Large intestine (tissue), 12 donors: ENCODE measurements around the gene HEPACAM2. TPM values are rescaled to one million over a fixed set of nuclear protein-coding genes. Genes with fewer than 3 reads are reported as not detected.
A peak's percentile ranks its signal among the peaks of the same experiment; 100 is the strongest.

ENCODE experiments used
- DNase-seq, 2 donors: peaks; one replicate each; pipeline versions ENCODE4 v3.0.0 to v3.0.0-alpha.2; 2013
- H3K27ac ChIP-seq: one replicate; pipeline ENCODE4 v1.5.1; 2013; ENCODE audit warnings: low read length
- H3K27me3 ChIP-seq: 2 replicates; pipeline ENCODE4 v1.6.1; 2013; ENCODE audit warnings: low read length; ENCODE audit not compliant: control insufficient read depth, insufficient read depth
- H3K36me3 ChIP-seq: 2 replicates; pipeline ENCODE4 v1.6.1; 2013; ENCODE audit warnings: low read length; ENCODE audit not compliant: control insufficient read depth, insufficient read depth
- H3K4me1 ChIP-seq: one replicate; pipeline ENCODE4 v1.6.1; 2013; ENCODE audit warnings: low read length; ENCODE audit not compliant: control insufficient read depth, insufficient read depth
- H3K4me3 ChIP-seq: one replicate; pipeline ENCODE4 v1.5.1; 2013; ENCODE audit warnings: low read length
- H3K9me3 ChIP-seq: one replicate; pipeline ENCODE4 v1.6.1; 2013; ENCODE audit warnings: mild to moderate bottlenecking, low read depth, low read length, moderate library complexity; ENCODE audit not compliant: control insufficient read depth
- WGBS: methylation state at CpG from one replicate; pipeline ENCODE4 v1.1.5; 2013; ENCODE audit warnings: low lambda C conversion rate; ENCODE audit not compliant: insufficient coverage; 5-methylcytosine and 5-hydroxymethylcytosine counted together
- long read RNA-seq, 11 donors: transcript quantifications; one replicate each; lab custom pipeline, GENCODE V29; 2026
- polyA plus RNA-seq: library from polyadenylated mRNA; unstranded; fragments of 120-200 nt; gene quantifications from one replicate; pipeline ENCODE4 v1.2.1, GENCODE V29; 2013

Gene HEPACAM2
- polyA plus RNA-seq, result 63.2 TPM
- long read RNA-seq, donor 1, partial matches to known transcripts, result 0 of 4 reads
- long read RNA-seq, donor 1, other reads (novel, unspliced or antisense), result 0 of 4 reads
- long read RNA-seq, donor 2, transcript HEPACAM2-202 (10 exons, 2,148 nt), result major isoform, 7 of 25 reads
- long read RNA-seq, donor 2, partial matches to known transcripts, result 16 of 25 reads
- long read RNA-seq, donor 2, other reads (novel, unspliced or antisense), result 0 of 25 reads
- long read RNA-seq, donor 3, transcript HEPACAM2-202 (10 exons, 2,148 nt), result major isoform, 21 of 58 reads
- long read RNA-seq, donor 3, partial matches to known transcripts, result 33 of 58 reads
- long read RNA-seq, donor 3, other reads (novel, unspliced or antisense), result 0 of 58 reads
- long read RNA-seq, donor 4, partial matches to known transcripts, result 0 of 3 reads
- long read RNA-seq, donor 4, other reads (novel, unspliced or antisense), result 0 of 3 reads
- long read RNA-seq, donor 5, transcript HEPACAM2-202 (10 exons, 2,148 nt), result major isoform, 9 of 13 reads
- long read RNA-seq, donor 5, partial matches to known transcripts, result 0 of 13 reads
- long read RNA-seq, donor 5, other reads (novel, unspliced or antisense), result 0 of 13 reads
- long read RNA-seq, donor 6, transcript HEPACAM2-202 (10 exons, 2,148 nt), result major isoform, 7 of 17 reads
- long read RNA-seq, donor 6, partial matches to known transcripts, result 6 of 17 reads
- long read RNA-seq, donor 6, other reads (novel, unspliced or antisense), result 0 of 17 reads
- long read RNA-seq, donor 7, partial matches to known transcripts, result 0 of 6 reads
- long read RNA-seq, donor 7, other reads (novel, unspliced or antisense), result 0 of 6 reads
- long read RNA-seq, donor 8, transcript HEPACAM2-202 (10 exons, 2,148 nt), result major isoform, 9 of 52 reads
- long read RNA-seq, donor 8, partial matches to known transcripts, result 41 of 52 reads
- long read RNA-seq, donor 8, other reads (novel, unspliced or antisense), result 0 of 52 reads
- long read RNA-seq, donor 9, transcript HEPACAM2-202 (10 exons, 2,148 nt), result major isoform, 9 of 14 reads
- long read RNA-seq, donor 9, partial matches to known transcripts, result 0 of 14 reads
- long read RNA-seq, donor 9, other reads (novel, unspliced or antisense), result 5 of 14 reads
- long read RNA-seq, donor 10, transcript HEPACAM2-202 (10 exons, 2,148 nt), result major isoform, 6 of 11 reads
- long read RNA-seq, donor 10, transcript HEPACAM2-201 (9 exons, 2,122 nt), result minor isoform, 5 of 11 reads
- long read RNA-seq, donor 10, partial matches to known transcripts, result 0 of 11 reads
- long read RNA-seq, donor 10, other reads (novel, unspliced or antisense), result 0 of 11 reads
- long read RNA-seq, donor 11, transcript HEPACAM2-202 (10 exons, 2,148 nt), result major isoform, 9 of 17 reads
- long read RNA-seq, donor 11, partial matches to known transcripts, result 6 of 17 reads
- long read RNA-seq, donor 11, other reads (novel, unspliced or antisense), result 0 of 17 reads

GRCh38 chr7:93226310-93226709, at the start of gene HEPACAM2:
Gene HEPACAM2 (minus strand): TSS chr7:93226469.
- no CpG with 5 or more reads among the region's 2 CpGs for WGBS
- Histone ChIP-seq H3K36me3 (no peaks in the 10 kb centered on the region), H3K9me3 (no peaks in the 10 kb centered on the region), H3K27ac (no peak within 1 kb of the TSS), H3K4me1 (no peaks in the 10 kb centered on the region), H3K4me3 (peak within 1 kb of the TSS; percentile 7), H3K27me3 (peaks cover 3% of the 10 kb centered on the region)
- DNase-seq, result peak in 1 of 2 donors; percentile 37

DNA sequence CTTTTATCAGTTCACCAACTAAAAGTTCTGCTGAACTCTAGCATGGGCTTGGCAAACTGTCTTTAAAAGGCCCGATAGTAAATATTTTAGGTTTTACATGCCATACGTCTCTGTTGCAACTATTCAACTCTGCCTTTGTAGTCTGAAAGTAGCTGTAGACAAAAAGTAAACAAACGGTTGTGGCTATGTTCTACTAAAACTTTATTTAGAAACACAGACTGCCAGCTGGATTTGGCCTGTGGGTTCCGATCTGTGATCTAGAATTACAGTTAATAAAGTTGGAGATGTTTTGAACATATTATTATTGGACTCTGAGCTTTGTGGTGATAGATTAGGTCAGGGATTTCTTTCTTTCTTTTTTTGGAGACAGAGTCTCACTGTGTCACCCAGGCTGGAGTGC, 39.0 kb upstream of the HEPACAM2 start:
- WGBS, result 89% methylated on average over 2 of the region's 4 CpGs
- H3K4me1 ChIP-seq, result no peaks in the 10 kb centered on the region
- H3K27ac ChIP-seq, result no peak overlapping the region
- no peaks in the 10 kb centered on the region for H3K27me3 ChIP-seq
- no peak overlapping the region for H3K4me3 ChIP-seq
- peaks cover 6% of the 10 kb centered on the region for H3K36me3 ChIP-seq
- no peaks in the 10 kb centered on the region for H3K9me3 ChIP-seq
- DNase-seq, result no peak

DNA sequence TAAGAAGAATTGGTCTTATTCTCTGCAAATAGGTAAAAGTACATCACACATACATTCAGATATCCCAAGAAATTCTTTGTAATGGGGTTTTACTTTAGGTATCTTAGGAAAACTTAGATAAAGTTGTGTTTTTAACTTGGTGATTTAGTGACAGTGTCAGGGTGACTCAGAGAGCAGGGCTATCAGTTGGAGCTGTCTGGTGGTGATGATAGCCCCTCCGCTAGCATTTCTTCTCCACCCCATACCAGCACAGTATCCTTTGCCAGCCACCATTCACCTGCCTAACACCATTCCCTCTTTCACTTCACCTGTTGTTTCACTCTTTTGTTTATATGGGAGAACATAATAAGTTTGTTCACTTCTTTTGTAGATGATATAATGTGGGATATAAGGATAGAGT, 36.3 kb upstream of the HEPACAM2 start:
- H3K4me1 ChIP-seq, result no peaks in the 10 kb centered on the region
- H3K27me3 ChIP-seq, result no peaks in the 10 kb centered on the region
- no peaks in the 10 kb centered on the region for H3K9me3 ChIP-seq
- H3K4me3 ChIP-seq, result no peak overlapping the region
- WGBS, result no CpG with 5 or more reads among the region's 1 CpG
- peaks cover 12% of the 10 kb centered on the region for H3K36me3 ChIP-seq
- DNase-seq, result no peak
- H3K27ac ChIP-seq, result no peak overlapping the region

- Histone ChIP-seq H3K27me3 (no peaks in the 10 kb centered on the region), H3K27ac (no peak overlapping the region), H3K4me3 (no peak overlapping the region), H3K36me3 (peaks cover 15% of the 10 kb centered on the region), H3K4me1 (no peaks in the 10 kb centered on the region), H3K9me3 (no peaks in the 10 kb centered on the region)
- no peak for DNase-seq
These were observed 32.4 kb upstream of the HEPACAM2 start for GRCh38 chr7:93258661-93259060.

- no peaks in the 10 kb centered on the region for H3K9me3 ChIP-seq
- H3K4me3 ChIP-seq, result no peak overlapping the region
- peak in 1 of 2 donors; percentile 15 for DNase-seq
- no peaks in the 10 kb centered on the region for H3K4me1 ChIP-seq
- H3K36me3 ChIP-seq, result peaks cover 3% of the 10 kb centered on the region
- no peaks in the 10 kb centered on the region for H3K27me3 ChIP-seq
- no peak overlapping the region for H3K27ac ChIP-seq
- WGBS, result no CpG with 5 or more reads among the region's 5 CpGs
These were observed 23.4 kb upstream of the HEPACAM2 start for GRCh38 chr7:93249491-93250148.

GRCh38 chr7:93245525-93246432, 19.5 kb upstream of the HEPACAM2 start:
- no peaks in the 10 kb centered on the region for H3K27me3 ChIP-seq
- peaks cover 5% of the 10 kb centered on the region for H3K36me3 ChIP-seq
- peak in 1 of 2 donors; percentile 14 for DNase-seq
- no peak overlapping the region for H3K27ac ChIP-seq
- no peak overlapping the region for H3K4me3 ChIP-seq
- WGBS, result 86% methylated on average over 5 of the region's 9 CpGs
- no peaks in the 10 kb centered on the region for H3K4me1 ChIP-seq
- no peaks in the 10 kb centered on the region for H3K9me3 ChIP-seq

GRCh38 chr7:93242106-93242505, 15.8 kb upstream of the HEPACAM2 start:
- Histone ChIP-seq H3K36me3 (peaks cover 5% of the 10 kb centered on the region), H3K27me3 (no peaks in the 10 kb centered on the region), H3K9me3 (no peaks in the 10 kb centered on the region), H3K27ac (no peak overlapping the region), H3K4me3 (no peak overlapping the region), H3K4me1 (no peaks in the 10 kb centered on the region)
- 100% methylated on average over 1 of the region's 3 CpGs for whole genome bisulfite sequencing
- no peak for DNase-seq

GRCh38 chr7:93239824-93240223, 13.6 kb upstream of the HEPACAM2 start:
- H3K27me3 ChIP-seq, result no peaks in the 10 kb centered on the region
- WGBS, result 50% methylated on average over 1 of the region's 4 CpGs
- H3K9me3 ChIP-seq, result no peaks in the 10 kb centered on the region
- no peak overlapping the region for H3K27ac ChIP-seq
- no peaks in the 10 kb centered on the region for H3K4me1 ChIP-seq
- H3K36me3 ChIP-seq, result peaks cover 5% of the 10 kb centered on the region
- no peak overlapping the region for H3K4me3 ChIP-seq
- no peak for DNase-seq

- H3K4me1 ChIP-seq, result no peaks in the 10 kb centered on the region
- H3K27ac ChIP-seq, result no peak overlapping the region
- H3K9me3 ChIP-seq, result no peaks in the 10 kb centered on the region
- no peak overlapping the region for H3K4me3 ChIP-seq
- peaks cover 5% of the 10 kb centered on the region for H3K36me3 ChIP-seq
- 86% methylated on average over 1 of the region's 2 CpGs for WGBS
- DNase-seq, result no peak
- no peaks in the 10 kb centered on the region for H3K27me3 ChIP-seq
These were observed 12.5 kb upstream of the HEPACAM2 start for GRCh38 chr7:93238748-93239147.
